ENCODE data around the gene EFNB2. TPM values are rescaled to one million over a fixed set of nuclear protein-coding genes. Genes with fewer than 3 reads are reported as not detected.

Gene EFNB2
- total and polyA plus RNA-seq, 9 of the 15 experiments (the other 6 are each of a cell fraction or from before 2014, with no cell fraction given) = 0.01 to 0.29 (median 0.18) TPM

GRCh38 chr13:106499113-106499512 lies 36.3 kb downstream of the EFNB2 start:
- Histone ChIP-seq H3K4me2 (ENCODE audit: insufficient read depth, low read length) (no peak overlapping the region), H3K27ac (ENCODE audit: extremely low read depth, low read depth, low read length) (no peak overlapping the region), H4K20me1 (replicated peaks; ENCODE audit: control insufficient read depth, insufficient read depth, low read length) (no peaks in the 10 kb centered on the region), H3K4me3 (no peak overlapping the region), H3K9me3 (replicated peaks; ENCODE audit: control insufficient read depth, insufficient read depth, low read depth, low read length) (no peaks in the 10 kb centered on the region), H3K79me2 (ENCODE audit: control insufficient read depth, insufficient read depth, low read length) (no peaks in the 10 kb centered on the region), H3K36me3 (ENCODE audit: control insufficient read depth, insufficient read depth, low read length) (no peaks in the 10 kb centered on the region), H2AFZ (ENCODE audit: low read depth, low read length) (no peak overlapping the region), H3K9me1 (ENCODE audit: control insufficient read depth, insufficient read depth, low read length) (no peaks in the 10 kb centered on the region), H3K9ac (ENCODE audit: insufficient read depth in 1 of 2, low read depth in 2 of 2, low read length in 2 of 2) (no peak overlapping the region), H3K4me1 (replicated peaks in 1 of 2; ENCODE audit: control insufficient read depth in 2 of 2, insufficient read depth in 2 of 2, low read length in 2 of 2) (no peaks in the 10 kb centered on the region), H3K27me3 (ENCODE audit: control insufficient read depth in 2 of 2, insufficient read depth in 2 of 2, low read length in 2 of 2) (no peaks in the 10 kb centered on the region)
- POLR2A ChIA-PET = interaction anchor here (0.6 kb wide), 1 partner anchor 277 kb away, joined by 3 read pairs; no protein-coding TSS in a partner anchor
- ATAC-seq (no peak), DNase-seq (ENCODE audit: extremely low read depth in 1 of 4, low spot score in 3 of 4) (no peak), FAIRE-seq (no peak)
- in situ Hi-C loops (cut with MboI) = no loop called here
- BruUV-seq (replicated peaks) = no TSS peak
- TF ChIP-seq USF1 (CRISPR knock-in tag; IDR thresholded peaks at IDR 0.05) (no peak), CXXC5 (CRISPR knock-in tag; IDR thresholded peaks at IDR 0.05) (no peak), GTF2A2 (tag; IDR thresholded peaks at IDR 0.05) (no peak), ZNF24 (IDR thresholded peaks at IDR 0.05) (no peak), PURB (CRISPR knock-in tag; IDR thresholded peaks at IDR 0.05; ENCODE audit: low read depth) (no peak)
- TF ChIP-seq, protein P1, sequence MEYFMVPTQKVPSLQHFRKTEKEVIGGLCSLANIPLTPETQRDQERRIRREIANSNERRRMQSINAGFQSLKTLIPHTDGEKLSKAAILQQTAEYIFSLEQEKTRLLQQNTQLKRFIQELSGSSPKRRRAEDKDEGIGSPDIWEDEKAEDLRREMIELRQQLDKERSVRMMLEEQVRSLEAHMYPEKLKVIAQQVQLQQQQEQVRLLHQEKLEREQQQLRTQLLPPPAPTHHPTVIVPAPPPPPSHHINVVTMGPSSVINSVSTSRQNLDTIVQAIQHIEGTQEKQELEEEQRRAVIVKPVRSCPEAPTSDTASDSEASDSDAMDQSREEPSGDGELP (CRISPR knock-in tag; IDR thresholded peaks at IDR 0.05; ENCODE audit: borderline replicate concordance) = no peak
- 0% methylated on average over 2 of the region's 2 CpGs for WGBS (ENCODE audit: insufficient coverage, low coverage, missing lambda C conversion rate)
- CTCF ChIA-PET (ENCODE audit: low intra/inter-chr PET ratio) = no interaction called here
- intact Hi-C loops (cut with micrococcal nuclease) = no loop called here

Measured in K562 (cell line).